AG09319 (cell line): ENCODE results near the gene TOGARAM1.

Experiments
- DNase-seq: peaks from one replicate; pipeline ENCODE4 v3.0.0-alpha.2; 2010; ENCODE audit warnings: low read depth; ENCODE audit errors: extremely low read depth
- TF ChIP-seq, protein P1 (sequence below): IDR thresholded peaks from 2 replicates; pipeline ENCODE4 v1.5.1; 2011; ENCODE audit warnings: low read depth, mild to moderate bottlenecking, inconsistent platforms, low read length, moderate library complexity

Gene TOGARAM1

DNA sequence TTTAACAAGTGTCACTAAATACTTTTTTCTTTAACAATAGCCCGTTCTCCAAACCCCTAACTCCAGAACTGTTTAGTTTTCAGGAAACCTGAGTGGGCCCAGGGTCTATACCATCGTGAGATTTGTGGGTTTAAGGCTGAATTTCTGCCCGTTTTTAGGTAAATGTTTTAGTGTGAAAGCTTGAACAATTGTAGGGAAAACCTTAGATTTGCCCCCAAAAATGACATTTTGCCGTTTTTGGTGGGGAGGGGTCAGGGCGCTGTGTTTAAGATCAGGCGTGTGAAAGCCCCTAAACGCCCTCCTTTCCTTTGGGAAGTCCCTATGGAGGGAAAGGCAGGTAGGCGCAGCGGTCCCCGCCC is 121.6 kb downstream of the TOGARAM1 start:
- DNase-seq: no peak
- TF ChIP-seq, protein P1, sequence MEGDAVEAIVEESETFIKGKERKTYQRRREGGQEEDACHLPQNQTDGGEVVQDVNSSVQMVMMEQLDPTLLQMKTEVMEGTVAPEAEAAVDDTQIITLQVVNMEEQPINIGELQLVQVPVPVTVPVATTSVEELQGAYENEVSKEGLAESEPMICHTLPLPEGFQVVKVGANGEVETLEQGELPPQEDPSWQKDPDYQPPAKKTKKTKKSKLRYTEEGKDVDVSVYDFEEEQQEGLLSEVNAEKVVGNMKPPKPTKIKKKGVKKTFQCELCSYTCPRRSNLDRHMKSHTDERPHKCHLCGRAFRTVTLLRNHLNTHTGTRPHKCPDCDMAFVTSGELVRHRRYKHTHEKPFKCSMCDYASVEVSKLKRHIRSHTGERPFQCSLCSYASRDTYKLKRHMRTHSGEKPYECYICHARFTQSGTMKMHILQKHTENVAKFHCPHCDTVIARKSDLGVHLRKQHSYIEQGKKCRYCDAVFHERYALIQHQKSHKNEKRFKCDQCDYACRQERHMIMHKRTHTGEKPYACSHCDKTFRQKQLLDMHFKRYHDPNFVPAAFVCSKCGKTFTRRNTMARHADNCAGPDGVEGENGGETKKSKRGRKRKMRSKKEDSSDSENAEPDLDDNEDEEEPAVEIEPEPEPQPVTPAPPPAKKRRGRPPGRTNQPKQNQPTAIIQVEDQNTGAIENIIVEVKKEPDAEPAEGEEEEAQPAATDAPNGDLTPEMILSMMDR: no peak

DNA sequence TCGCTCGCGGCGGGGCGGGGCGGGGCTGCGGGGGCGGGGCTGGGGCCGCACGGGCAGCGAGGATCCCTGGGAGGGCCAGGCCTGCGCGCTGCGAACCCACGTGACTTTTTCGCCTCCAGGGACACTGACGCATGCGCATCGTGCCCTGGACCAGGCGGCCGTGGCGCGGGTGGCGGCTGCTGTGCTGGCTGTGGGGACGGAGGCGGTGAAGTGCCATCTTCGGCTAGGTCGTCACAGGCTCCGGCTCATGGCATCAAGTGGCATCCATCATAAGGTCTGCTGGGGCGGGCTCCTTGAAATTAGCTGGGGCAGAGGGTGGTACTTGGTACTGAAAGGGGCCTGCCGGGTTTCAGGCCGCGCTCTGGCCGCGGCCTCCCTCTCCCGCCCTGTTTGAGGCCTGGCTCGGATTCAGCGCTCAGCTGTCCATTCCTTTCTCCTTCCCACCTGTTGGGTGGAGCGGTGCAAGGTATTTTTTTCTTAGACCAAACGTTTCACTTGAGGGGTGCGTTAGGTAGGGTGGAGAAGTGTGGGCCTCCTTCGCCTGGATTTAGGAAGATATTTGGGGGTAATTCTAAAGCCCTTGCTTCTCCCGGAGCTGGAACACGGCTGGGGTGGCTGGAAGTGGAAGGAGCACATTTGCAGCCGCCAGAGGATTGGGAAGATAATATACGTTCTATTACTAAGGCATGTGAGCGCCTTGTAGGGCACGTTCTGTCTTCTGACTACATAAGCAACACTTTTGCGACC is 122.2 kb downstream of the TOGARAM1 start, which contains the start of gene PRPF39:
PRPF39 (plus strand) TSS at position 141 of the 747 bp plus-strand sequence. CDS start 11,124 bp downstream, outside the sequence.
- TF ChIP-seq, protein P1: no peak
- DNase-seq: peak; percentile 70

DNA sequence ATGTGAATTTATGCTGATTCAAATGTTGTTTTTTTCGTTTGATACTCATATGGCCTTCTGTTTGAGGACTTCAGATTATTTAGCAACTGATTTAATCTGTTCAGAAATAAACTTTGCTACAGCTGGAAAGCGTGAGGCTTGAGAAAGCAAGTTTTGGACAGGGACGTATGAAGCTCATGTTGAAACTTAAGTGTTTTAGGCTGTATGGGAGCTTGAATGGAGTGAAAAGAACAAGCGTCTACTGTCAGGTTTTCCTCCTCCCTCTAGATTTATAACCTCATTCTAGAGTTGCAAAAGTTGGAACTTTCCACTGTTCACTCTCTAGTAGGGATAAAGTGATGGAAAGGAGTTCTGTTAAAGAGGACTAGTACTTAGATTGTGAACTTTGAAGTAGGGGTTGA is 123.0 kb downstream of the TOGARAM1 start:
- DNase-seq: no peak
- TF ChIP-seq, protein P1: no peak

DNA sequence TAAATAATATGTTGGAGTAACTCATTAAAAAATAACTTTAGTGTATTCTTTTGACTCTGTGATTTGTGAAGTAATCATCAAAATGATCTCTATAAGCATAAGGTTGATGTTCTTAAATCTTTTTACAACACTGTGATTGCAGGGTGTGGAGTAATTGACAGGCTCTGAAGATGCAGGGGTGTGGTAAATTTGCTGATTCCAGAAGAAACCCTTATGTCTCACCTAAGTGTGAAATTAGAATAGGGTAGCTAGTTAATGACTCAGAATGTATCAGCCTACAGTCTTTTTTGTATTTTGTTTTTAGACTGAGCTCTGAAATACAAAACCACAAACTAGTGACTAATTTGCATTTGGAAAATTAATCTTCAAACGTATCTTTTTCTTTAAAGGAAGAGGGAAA is 127.8 kb downstream of the TOGARAM1 start:
- TF ChIP-seq, protein P1: no peak
- DNase-seq: no peak

DNA sequence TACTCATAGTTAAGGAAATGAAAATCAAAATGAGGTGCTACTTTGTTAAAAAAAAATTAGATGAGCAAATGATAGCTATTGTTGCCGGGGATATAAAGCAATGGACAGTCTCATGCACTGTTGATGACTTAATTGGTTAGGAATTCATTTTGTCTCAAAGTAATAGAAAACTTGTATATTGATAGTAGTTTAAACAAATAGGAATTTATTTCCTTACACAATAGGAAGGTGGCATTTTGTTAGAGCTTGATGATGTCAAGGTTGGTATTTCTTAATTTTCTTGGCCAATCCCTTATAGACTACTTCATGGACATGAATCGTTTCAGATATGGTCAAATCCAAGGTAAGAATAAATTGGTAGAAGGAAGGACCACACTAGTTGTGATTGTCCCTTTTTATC is 129.7 kb downstream of the TOGARAM1 start:
- TF ChIP-seq, protein P1: no peak
- DNase-seq: no peak

- TF ChIP-seq, protein P1: no peak
- DNase-seq: no peak
Observed at GRCh38 chr14:45094275-45094674, 132.3 kb downstream of the TOGARAM1 start.

DNA sequence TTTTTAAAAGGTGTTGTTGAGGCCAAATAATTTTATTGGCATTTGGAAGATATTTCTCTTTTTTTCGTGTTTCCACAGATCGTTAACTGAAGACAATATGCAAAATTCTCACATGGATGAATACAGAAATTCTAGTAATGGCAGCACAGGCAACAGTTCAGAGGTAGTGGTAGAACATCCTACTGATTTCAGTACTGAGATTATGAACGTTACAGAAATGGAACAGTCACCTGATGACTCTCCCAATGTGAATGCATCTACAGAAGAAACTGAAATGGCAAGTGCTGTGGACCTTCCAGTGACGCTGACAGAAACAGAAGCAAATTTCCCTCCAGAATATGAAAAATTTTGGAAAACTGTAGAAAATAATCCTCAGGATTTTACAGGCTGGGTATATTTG is 133.2 kb downstream of the TOGARAM1 start:
- DNase-seq: no peak
- TF ChIP-seq, protein P1: no peak
